GM23338 (cell line): Measurements from ENCODE around the gene ZBTB7B. TPM values are rescaled to one million over a fixed set of nuclear protein-coding genes. Genes with fewer than 3 reads are reported as not detected.

Experiments
- ATAC-seq: fragments of 200-7000 bp; cut with Tn5 transposase; 3 replicates; pipeline ENCODE4 v1.9.1; 2020
- DNase-seq: peaks from one replicate; pipeline ENCODE4 v3.0.0-alpha.2; 2015; ENCODE audit warnings: low spot score
- H2AFZ ChIP-seq: fragments of 200-600 bp; sonication (generic); 2 replicates; pipeline ENCODE4 v1.8.0; 2016; ENCODE audit warnings: antibody characterized with exemption, mild to moderate bottlenecking, moderate library complexity
- H3F3A ChIP-seq: fragments of 200-600 bp; sonication (generic); replicated peaks from 2 replicates; pipeline ENCODE4 v1.8.0; 2017; ENCODE audit warnings: antibody characterized with exemption, mixed run types, low read depth
- H3K27ac ChIP-seq: fragments of 200-600 bp; sonication (generic); 2 replicates; pipeline ENCODE4 v1.6.1; 2016; ENCODE audit warnings: low read depth
- H3K27me3 ChIP-seq: fragments of 200-600 bp; sonication (generic); 2 replicates; pipeline ENCODE4 v1.8.0; 2016; ENCODE audit warnings: mild to moderate bottlenecking, mixed run types, moderate library complexity; ENCODE audit not compliant: insufficient read depth
- H3K36me3 ChIP-seq: fragments of 200-600 bp; sonication (generic); 2 replicates; pipeline ENCODE4 v1.8.0; 2016; ENCODE audit warnings: mild to moderate bottlenecking; ENCODE audit not compliant: insufficient read depth
- H3K4me1 ChIP-seq: fragments of 200-600 bp; sonication (generic); 2 replicates; pipeline ENCODE4 v1.8.0; 2016; ENCODE audit warnings: mild to moderate bottlenecking, moderate library complexity; ENCODE audit not compliant: insufficient read depth
- H3K4me2 ChIP-seq: fragments of 200-600 bp; sonication (generic); 2 replicates; pipeline ENCODE4 v1.7.1; 2017; ENCODE audit warnings: mixed run types
- H3K4me3 ChIP-seq: fragments of 200-600 bp; sonication (generic); 2 replicates; pipeline ENCODE4 v1.6.1; 2016; ENCODE audit warnings: mixed run types
- H3K79me2 ChIP-seq: fragments of 200-600 bp; sonication (generic); replicated peaks from 2 replicates; pipeline ENCODE4 v1.8.0; 2017; ENCODE audit warnings: mild to moderate bottlenecking; ENCODE audit not compliant: insufficient read depth
- H3K9me2 ChIP-seq: fragments of 200-600 bp; sonication (generic); 2 replicates; pipeline ENCODE4 v1.8.0; 2017; ENCODE audit not compliant: insufficient read depth
- H4K20me1 ChIP-seq: fragments of 200-600 bp; sonication (generic); replicated peaks from 2 replicates; pipeline ENCODE4 v1.8.0; 2017; ENCODE audit warnings: mild to moderate bottlenecking; ENCODE audit not compliant: insufficient read depth
- H3K27ac Mint-ChIP-seq: 2 replicates; pipeline ENCODE4 v1.8.0; 2020; ENCODE audit warnings: inconsistent platforms, mild to moderate bottlenecking, moderate library complexity, mixed read lengths
- H3K27me3 Mint-ChIP-seq: 3 replicates; pipeline ENCODE4 v1.8.0; 2022; ENCODE audit warnings: low read depth, mild to moderate bottlenecking, moderate library complexity, mixed read lengths, inconsistent platforms; ENCODE audit not compliant: insufficient read depth, poor library complexity
- H3K36me3 Mint-ChIP-seq: 3 replicates; pipeline ENCODE4 v1.8.0; 2021; ENCODE audit warnings: low read depth, mild to moderate bottlenecking, inconsistent platforms, moderate library complexity, mixed read lengths
- H3K4me1 Mint-ChIP-seq: 3 replicates; pipeline ENCODE4 v1.8.0; 2020; ENCODE audit warnings: mild to moderate bottlenecking, inconsistent platforms, mixed read lengths
- H3K4me3 Mint-ChIP-seq: 3 replicates; pipeline ENCODE4 v1.8.0; 2021; ENCODE audit warnings: moderate library complexity, mild to moderate bottlenecking, inconsistent platforms, mixed read lengths
- H3K9me3 Mint-ChIP-seq: 3 replicates; pipeline ENCODE4 v1.8.0; 2020; ENCODE audit warnings: moderate library complexity, mild to moderate bottlenecking, inconsistent platforms, mixed read lengths
- EZH2 ChIP-seq: fragments of 200-600 bp; sonication (generic); IDR thresholded peaks from one replicate; pipeline ENCODE4 v1.8.0; 2017; ENCODE audit warnings: antibody characterized with exemption, mild to moderate bottlenecking, low read depth; ENCODE audit not compliant: unreplicated experiment
- JUNB ChIP-seq: IDR thresholded peaks from one replicate; pipeline ENCODE4 v1.6.1; 2016; ENCODE audit warnings: antibody characterized with exemption; ENCODE audit not compliant: unreplicated experiment
- REST ChIP-seq: IDR thresholded peaks from one replicate; pipeline ENCODE4 v1.6.1; 2018; ENCODE audit warnings: antibody characterized with exemption; ENCODE audit not compliant: unreplicated experiment
- ZNF331 ChIP-seq: fragments of 250-450 bp; sonication (Bioruptor Pico); IDR thresholded peaks from 2 replicates; pipeline ENCODE4 v1.5.0; 2020; ENCODE audit warnings: low read depth, mild to moderate bottlenecking, moderate library complexity
- ZNF462 ChIP-seq: fragments of 250-450 bp; sonication (Bioruptor Pico); IDR thresholded peaks from 2 replicates; pipeline ENCODE4 v1.5.0; 2020; ENCODE audit warnings: mild to moderate bottlenecking, moderate library complexity
- polyA plus RNA-seq: library from polyadenylated mRNA; unstranded; fragments of >200 nt; fragmentation: Nextera tagmentation; extraction: Ambion mirVana; gene quantifications from 2 replicates; pipeline ENCODE4 v1.2.1, GENCODE V29; 2016
- total RNA-seq: library from RNA; depleted of rRNA; stranded (reverse); fragments of >200 nt; shearing (Covaris generic); gene quantifications from 2 replicates; pipeline ENCODE4 v1.2.3, GENCODE V29; 2014

The ZBTB7B gene
- total and polyA plus RNA-seq, 2 experiments from 2014 or later: 3.6 to 32.6 TPM

GRCh38 chr1:155060736-155061135 is 58.1 kb downstream of the ZBTB7B start:
- peaks cover 5% of the 10 kb centered on the region; the same call in 1 of the 3 replicates for H3K36me3 Mint-ChIP-seq

More at GRCh38 chr1:155060736-155061135, 58.1 kb downstream of the ZBTB7B start:
- H3F3A ChIP-seq: peaks cover 16% of the 10 kb centered on the region
- H3K27me3 ChIP-seq: peaks cover 6% of the 10 kb centered on the region; the same call in 1 of the 2 replicates
- H3K4me1 Mint-ChIP-seq: peaks cover 22% of the 10 kb centered on the region
- peaks cover 12% of the 10 kb centered on the region for H4K20me1 ChIP-seq
- no peak overlapping the region for H3K4me3 Mint-ChIP-seq
- no peak overlapping the region for H3K4me2 ChIP-seq
- H3K9me2 ChIP-seq: no peaks in the 10 kb centered on the region
- peaks cover 10% of the 10 kb centered on the region for H3K27me3 Mint-ChIP-seq
- TF ChIP-seq EZH2: no peak
- no peak for TF ChIP-seq REST
- TF ChIP-seq ZNF331 (CRISPR knock-in tag): no peak
- TF ChIP-seq JUNB: no peak
- no peak for TF ChIP-seq ZNF462
- no peak overlapping the region for H3K4me3 ChIP-seq
- H3K27ac Mint-ChIP-seq: no peak overlapping the region
- no peaks in the 10 kb centered on the region for H3K36me3 ChIP-seq
- ATAC-seq (no peak), DNase-seq (no peak)
- peaks cover 14% of the 10 kb centered on the region for H3K79me2 ChIP-seq
- peaks cover 16% of the 10 kb centered on the region for H3K4me1 ChIP-seq
- no peak overlapping the region for H3K27ac ChIP-seq
- H3K9me3 Mint-ChIP-seq: no peaks in the 10 kb centered on the region
- no peak overlapping the region for H2AFZ ChIP-seq
